ENCODE data around the gene KRTAP9-6.
"Not testable (repeated sequence)": the region's sequence is repeated elsewhere in the genome, so short reads cannot be mapped to it uniquely, and the experiment has no call there.

The KRTAP9-6 gene

DNA sequence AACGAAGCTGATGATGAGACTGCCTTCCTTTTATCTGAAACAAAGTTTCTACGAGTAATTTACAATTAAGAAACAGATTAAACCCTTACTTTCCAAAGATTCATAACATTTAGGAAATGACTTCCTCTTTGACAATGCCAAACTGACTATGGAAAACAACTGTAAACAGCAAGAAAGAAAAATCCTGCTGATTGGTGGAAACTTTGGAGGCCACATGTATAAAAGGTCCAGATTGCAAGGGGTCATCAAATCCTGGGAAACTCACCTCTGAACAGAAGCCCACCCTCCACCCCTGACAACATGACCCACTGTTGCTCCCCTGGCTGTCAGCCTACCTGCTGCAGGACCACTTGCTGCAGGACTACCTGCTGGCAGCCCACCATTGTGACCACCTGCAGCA lies at the start of gene KRTAP9-6:
Gene KRTAP9-6 (plus strand): TSS at position 301 of the 400 bp plus-strand sequence. CDS start 0 bp downstream, at position 301.
- no peak for DNase-seq

- DNase-seq = no peak
Observed at GRCh38 chr17:41215681-41216080, 49.5 kb upstream of the KRTAP9-6 start.

DNA sequence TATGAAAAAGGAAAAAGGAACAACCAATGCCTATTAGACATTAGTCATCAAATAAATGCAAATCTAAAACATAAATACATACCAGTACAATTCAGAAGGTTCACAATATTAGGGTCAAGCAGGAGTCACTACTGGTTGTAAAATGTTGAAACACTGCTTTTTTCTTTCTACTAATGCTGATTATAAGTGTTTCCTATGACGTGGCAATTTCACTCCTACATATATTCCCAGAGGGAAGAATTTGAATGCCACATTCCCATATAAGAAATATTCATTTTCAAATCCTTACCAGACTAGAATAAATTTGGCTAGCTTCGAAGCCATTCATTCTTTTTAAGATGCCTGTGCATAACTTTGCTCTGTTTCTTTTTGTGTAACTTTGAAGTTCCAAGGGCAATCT lies 41.4 kb upstream of the KRTAP9-6 start:
- DNase-seq = no peak

DNA sequence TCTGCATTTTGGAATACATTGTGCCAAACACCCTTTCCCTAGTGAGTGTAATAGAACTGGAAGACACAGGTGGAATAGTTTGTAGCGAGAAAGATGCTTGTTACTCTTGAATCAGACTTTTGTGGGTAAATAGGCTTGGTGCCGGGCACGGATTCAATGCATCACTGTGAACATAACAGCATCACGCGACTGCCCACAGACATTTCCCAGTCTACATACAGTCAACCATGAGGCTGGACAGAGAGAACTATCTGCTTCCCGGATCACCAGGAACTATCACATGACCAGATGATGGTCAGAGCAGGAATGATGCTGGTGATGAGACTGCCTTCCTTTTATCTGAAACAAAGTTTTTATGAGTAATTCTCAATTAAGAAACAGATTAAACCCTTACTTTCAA lies 39.1 kb upstream of the KRTAP9-6 start:
- no peak for DNase-seq

DNA sequence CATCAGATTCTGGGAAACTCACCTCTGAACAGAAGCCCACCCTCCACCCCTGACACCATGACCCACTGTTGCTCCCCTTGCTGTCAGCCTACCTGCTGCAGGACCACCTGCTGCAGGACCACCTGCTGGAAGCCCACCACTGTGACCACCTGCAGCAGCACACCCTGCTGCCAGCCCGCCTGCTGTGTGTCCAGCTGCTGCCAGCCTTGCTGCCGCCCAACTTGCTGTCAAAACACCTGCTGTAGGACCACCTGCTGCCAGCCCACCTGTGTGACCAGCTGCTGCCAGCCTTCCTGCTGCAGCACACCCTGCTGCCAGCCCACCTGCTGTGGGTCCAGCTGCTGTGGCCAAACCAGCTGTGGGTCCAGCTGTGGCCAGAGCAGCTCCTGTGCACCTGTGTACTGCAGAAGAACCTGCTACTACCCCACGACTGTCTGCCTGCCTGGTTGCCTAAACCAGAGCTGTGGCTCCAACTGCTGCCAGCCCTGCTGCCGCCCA lies 38.5 kb upstream of the KRTAP9-6 start, which contains the start of gene KRTAP9-2:
Gene KRTAP9-2 (plus strand): TSS at position 51 of the 498 bp plus-strand sequence. CDS start 7 bp downstream, at position 58.
- DNase-seq = not testable (repeated sequence)

- no peak for DNase-seq
Observed at GRCh38 chr17:41230094-41230493, 35.1 kb upstream of the KRTAP9-6 start.

GRCh38 chr17:41231731-41232130 lies 33.4 kb upstream of the KRTAP9-6 start:
- no peak for DNase-seq

DNA sequence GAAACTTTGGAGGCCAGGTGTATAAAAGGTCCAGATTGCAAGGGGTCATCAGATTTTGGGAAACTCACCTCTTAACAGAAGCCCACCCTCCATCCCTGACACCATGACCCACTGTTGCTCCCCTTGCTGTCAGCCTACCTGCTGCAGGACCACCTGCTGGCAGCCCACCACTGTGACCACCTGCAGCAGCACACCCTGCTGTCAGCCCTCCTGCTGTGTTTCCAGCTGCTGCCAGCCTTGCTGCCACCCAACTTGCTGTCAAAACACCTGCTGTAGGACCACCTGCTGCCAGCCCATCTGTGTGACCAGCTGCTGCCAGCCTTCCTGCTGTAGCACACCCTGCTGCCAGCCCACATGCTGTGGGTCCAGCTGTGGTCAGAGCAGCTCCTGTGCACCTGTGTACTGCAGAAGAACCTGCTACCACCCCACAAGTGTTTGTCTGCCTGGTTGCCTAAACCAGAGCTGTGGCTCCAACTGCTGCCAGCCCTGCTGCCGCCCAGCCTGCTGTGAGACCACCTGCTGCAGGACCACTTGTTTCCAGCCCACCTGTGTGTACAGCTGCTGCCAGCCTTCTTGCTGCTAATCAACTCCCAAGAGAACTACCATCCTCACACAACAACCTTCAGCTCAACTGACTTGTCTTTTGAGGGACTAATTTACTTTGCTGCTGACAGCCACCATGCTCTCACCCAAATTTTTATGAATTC lies 32.6 kb upstream of the KRTAP9-6 start, which contains the start of gene KRTAP9-3:
Gene KRTAP9-3 (plus strand): TSS at position 51 of the 707 bp plus-strand sequence. CDS start 53 bp downstream, at position 104.
- not testable (repeated sequence) for DNase-seq

DNA sequence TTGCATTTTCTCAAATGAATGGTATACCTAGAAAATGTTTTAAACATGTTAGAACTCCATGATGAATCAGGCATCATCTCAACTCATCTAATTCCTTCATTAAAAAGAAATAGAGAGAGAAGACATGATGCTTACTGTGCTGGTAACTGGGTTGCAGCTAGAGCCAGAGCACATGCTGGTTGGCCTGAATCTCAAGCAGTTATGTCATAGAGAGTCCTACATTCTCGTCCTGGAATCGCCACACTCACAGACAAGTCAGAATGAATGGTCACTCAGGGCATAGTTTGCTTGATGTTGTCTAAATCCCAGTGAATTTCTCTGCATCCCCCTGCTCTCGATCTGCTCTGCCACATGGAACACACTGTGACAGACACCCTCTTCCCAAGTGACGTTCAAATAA lies 28.1 kb upstream of the KRTAP9-6 start:
- not testable (repeated sequence) for DNase-seq

GRCh38 chr17:41237949-41238437 lies 27.2 kb upstream of the KRTAP9-6 start, which contains the start of gene KRTAP9-8:
Gene KRTAP9-8 (plus strand): TSS chr17:41237999. CDS start chr17:41238052, 53 bp downstream.
- DNase-seq = not testable (repeated sequence)

- DNase-seq = not testable (repeated sequence)
Observed at GRCh38 chr17:41246995-41247787, 18.0 kb upstream of the KRTAP9-6 start.

DNA sequence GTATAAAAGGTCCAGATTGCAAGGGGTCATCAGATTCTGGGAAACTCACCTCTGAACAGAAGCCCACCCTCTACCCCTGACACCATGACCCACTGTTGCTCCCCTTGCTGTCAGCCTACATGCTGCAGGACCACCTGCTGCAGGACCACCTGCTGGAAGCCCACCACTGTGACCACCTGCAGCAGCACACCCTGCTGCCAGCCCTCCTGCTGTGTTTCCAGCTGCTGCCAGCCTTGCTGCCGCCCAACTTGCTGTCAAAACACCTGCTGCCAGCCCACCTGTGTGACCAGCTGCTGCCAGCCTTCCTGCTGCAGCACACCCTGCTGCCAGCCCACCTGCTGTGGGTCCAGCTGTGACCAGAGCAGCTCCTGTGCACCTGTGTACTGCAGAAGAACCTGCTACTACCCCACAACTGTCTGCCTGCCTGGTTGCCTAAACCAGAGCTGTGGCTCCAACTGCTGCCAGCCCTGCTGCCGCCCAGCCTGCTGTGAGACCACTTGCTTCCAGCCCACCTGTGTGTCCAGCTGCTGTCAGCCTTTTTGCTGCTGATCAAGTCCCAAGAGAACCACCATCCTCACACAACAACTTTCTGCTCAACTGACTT lies 15.4 kb upstream of the KRTAP9-6 start, which contains the start of gene KRTAP9-4:
Gene KRTAP9-4 (plus strand): TSS at position 51 of the 604 bp plus-strand sequence. CDS start 34 bp downstream, at position 85.
- DNase-seq = not testable (repeated sequence)

- DNase-seq = no peak
Observed at GRCh38 chr17:41251261-41251660, 13.9 kb upstream of the KRTAP9-6 start.

DNA sequence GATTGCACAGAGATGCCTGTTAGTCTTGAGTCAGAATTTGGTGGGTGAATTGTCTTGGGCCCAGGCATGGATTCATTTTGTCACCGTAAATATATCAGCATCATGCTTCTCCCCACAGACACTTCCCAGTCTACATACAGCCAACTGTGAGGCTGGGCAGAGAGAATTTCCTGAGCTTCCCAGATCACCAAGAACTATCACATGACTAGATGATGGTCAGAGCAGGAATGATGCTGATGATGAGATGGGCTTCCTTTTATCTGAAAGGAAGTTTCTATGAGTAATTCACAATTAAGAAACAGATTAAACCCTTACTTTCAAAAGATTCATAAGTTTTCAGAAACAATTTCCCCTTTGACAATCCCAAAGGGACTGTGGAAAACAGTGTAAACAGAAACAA lies 10.3 kb upstream of the KRTAP9-6 start:
- no peak for DNase-seq

GRCh38 chr17:41255381-41256290 lies 9.5 kb upstream of the KRTAP9-6 start, which contains the start of gene KRTAP9-9:
Gene KRTAP9-9 (plus strand): TSS chr17:41255384.
- not testable (repeated sequence) for DNase-seq

GRCh38 chr17:41256291-41256685 lies 8.9 kb upstream of the KRTAP9-6 start:
- DNase-seq = no peak

DNA sequence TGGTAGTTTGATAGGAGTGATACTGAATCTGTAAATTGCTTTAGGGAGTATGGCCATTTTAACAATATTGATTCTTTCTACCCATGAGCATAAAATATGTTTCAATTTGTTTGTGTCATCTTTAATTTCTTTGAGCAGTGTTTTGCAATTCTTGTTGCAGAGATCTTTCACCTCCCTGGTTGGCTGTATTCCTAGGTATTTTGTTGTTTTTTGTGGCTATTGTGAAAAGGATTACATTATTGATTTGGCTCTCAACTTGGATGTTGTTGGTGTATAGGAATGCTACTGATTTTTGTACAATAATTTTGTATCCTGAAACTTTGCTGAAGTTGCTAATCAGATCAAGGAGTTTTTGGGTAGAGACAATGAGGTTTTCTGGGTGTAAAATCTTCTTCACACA lies 6.8 kb upstream of the KRTAP9-6 start:
- no peak for DNase-seq

DNA sequence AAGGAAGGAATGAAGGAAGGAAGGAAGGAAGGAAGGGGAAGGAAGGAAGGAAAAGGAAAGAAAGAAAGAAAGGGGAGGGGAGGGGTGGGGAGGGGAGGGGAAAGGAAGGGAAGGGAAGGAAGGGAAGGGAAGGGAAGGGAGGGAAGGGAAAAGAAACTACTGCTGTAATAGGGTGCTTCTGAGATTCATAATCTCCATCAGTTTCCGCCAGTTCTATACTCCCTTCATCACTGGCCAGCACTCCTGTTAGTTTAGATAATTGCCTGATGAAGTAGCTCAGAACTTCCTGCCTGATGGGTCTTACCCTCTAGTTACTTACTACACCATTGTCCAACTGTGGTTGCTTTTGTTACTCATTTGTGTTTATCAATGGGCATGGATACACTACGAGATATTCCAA lies 2.0 kb upstream of the KRTAP9-6 start:
- no peak for DNase-seq

GRCh38 chr17:41264599-41264998 lies 579 bp upstream of the KRTAP9-6 start:
- no peak for DNase-seq

DNA sequence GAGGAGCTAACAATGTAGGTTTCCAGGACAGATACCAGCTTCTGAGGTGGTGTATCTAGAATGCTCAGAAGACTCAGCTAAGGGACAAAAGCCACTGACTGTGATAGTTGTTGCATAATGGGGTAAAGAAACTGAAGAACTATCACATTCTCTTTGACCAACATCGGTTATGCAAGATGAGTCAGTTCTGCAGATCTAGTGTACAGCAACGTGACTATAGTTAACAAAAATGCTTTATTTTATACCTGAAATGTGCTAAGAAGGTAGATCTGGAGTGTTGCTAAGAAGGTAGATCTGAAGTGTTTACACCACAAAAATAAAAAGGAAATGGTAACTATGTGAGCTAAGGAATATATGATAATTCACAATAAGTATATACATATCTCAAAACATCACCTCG lies 2.5 kb downstream of the KRTAP9-6 start:
- no peak for DNase-seq

- DNase-seq = not testable (repeated sequence)
Observed at GRCh38 chr17:41271323-41271722, 6.1 kb downstream of the KRTAP9-6 start.

GRCh38 chr17:41271858-41272257 lies 6.7 kb downstream of the KRTAP9-6 start:
- no peak for DNase-seq

Measured in hematopoietic multipotent progenitor cell treated with erythropoietin and hydrocortisone succinate and interleukin-3 and kit ligand, for 4 days (in vitro differentiated cells).